ENCODE results near the gene HIF1A.
"Not testable (repeated sequence)": the region's sequence is repeated elsewhere in the genome, so short reads cannot be mapped to it uniquely, and the experiment has no call there.

Gene HIF1A

GRCh38 chr14:61705017-61705416 lies 9.7 kb downstream of the HIF1A start:
- no peak overlapping the region for H3K27ac ChIP-seq
- no peak for TF ChIP-seq CTCF (IDR thresholded peaks at IDR 0.05)
- no peak for TF ChIP-seq ZFX (IDR thresholded peaks at IDR 0.05; ENCODE audit: borderline replicate concordance)

- no peak overlapping the region for H3K27ac ChIP-seq
- TF ChIP-seq CTCF (IDR thresholded peaks at IDR 0.05) (no peak), ZFX (IDR thresholded peaks at IDR 0.05; ENCODE audit: borderline replicate concordance) (no peak)
Observed at GRCh38 chr14:61706096-61706690, 10.9 kb downstream of the HIF1A start.

GRCh38 chr14:61707774-61708173 lies 12.5 kb downstream of the HIF1A start:
- H3K27ac ChIP-seq, result not testable (repeated sequence)

- H3K27ac ChIP-seq, result not testable (repeated sequence)
Observed at GRCh38 chr14:61708693-61709092, 13.4 kb downstream of the HIF1A start.

GRCh38 chr14:61710853-61711817 lies 15.8 kb downstream of the HIF1A start:
- TF ChIP-seq CTCF (IDR thresholded peaks at IDR 0.05) (no peak), ZFX (IDR thresholded peaks at IDR 0.05; ENCODE audit: borderline replicate concordance) (no peak)
- H3K27ac ChIP-seq, result peak overlapping the region; percentile 54

GRCh38 chr14:61712137-61712536 lies 16.8 kb downstream of the HIF1A start:
- TF ChIP-seq CTCF (IDR thresholded peaks at IDR 0.05) (no peak), ZFX (IDR thresholded peaks at IDR 0.05; ENCODE audit: borderline replicate concordance) (no peak)
- peak overlapping the region; percentile 54 for H3K27ac ChIP-seq

GRCh38 chr14:61713724-61714437 lies 18.6 kb downstream of the HIF1A start:
- H3K27ac ChIP-seq, result no peak overlapping the region
- TF ChIP-seq CTCF (IDR thresholded peaks at IDR 0.05), result no peak
- no peak for TF ChIP-seq ZFX (IDR thresholded peaks at IDR 0.05; ENCODE audit: borderline replicate concordance)

- H3K27ac ChIP-seq, result no peak overlapping the region
- TF ChIP-seq ZFX (IDR thresholded peaks at IDR 0.05; ENCODE audit: borderline replicate concordance) (no peak), CTCF (IDR thresholded peaks at IDR 0.05) (no peak)
Observed at GRCh38 chr14:61716956-61717355, 21.6 kb downstream of the HIF1A start.

Measured in 22Rv1 (cell line).